ENCODE measurements around the gene USF2. TPM values are rescaled to one million over a fixed set of nuclear protein-coding genes. Genes with fewer than 3 reads are reported as not detected.

Gene USF2
- total and polyA plus RNA-seq, 2 of the 4 experiments (the other 2 are of a cell fraction): 21.3 to 65.6 TPM

GRCh38 chr19:35253316-35254286 lies 15.2 kb upstream of the USF2 start:
- TF ChIP-seq ELK1 (IDR thresholded peaks at IDR 0.05; ENCODE audit: borderline replicate concordance, low read depth, low read length) (no peak), CTCF (conservative IDR thresholded peaks at IDR 0.05; ENCODE audit: low read depth, low read length) (no peak), BHLHE40 (IDR thresholded peaks at IDR 0.05; ENCODE audit: low read depth, low read length) (no peak), MAFK (IDR thresholded peaks at IDR 0.05; ENCODE audit: low read depth, low read length) (no peak), MAZ (IDR thresholded peaks at IDR 0.05; ENCODE audit: borderline replicate concordance, low read depth, low read length) (no peak), RFX5 (IDR thresholded peaks at IDR 0.05; ENCODE audit: low read depth, low read length) (no peak), SMC3 (IDR thresholded peaks at IDR 0.05; ENCODE audit: low read depth, low read length) (no peak), USF2 (IDR thresholded peaks at IDR 0.05; ENCODE audit: low read depth, low read length) (no peak), CHD1 (IDR thresholded peaks at IDR 0.05; ENCODE audit: low read depth, low read length) (no peak)
- H3K4ac ChIP-seq (ENCODE audit: low read depth, low read length): no peak overlapping the region
- no peak overlapping the region for H4K91ac ChIP-seq (ENCODE audit: insufficient read depth, low read depth, low read length)
- no peaks in the 10 kb centered on the region for H3K36me3 ChIP-seq (ENCODE audit: control insufficient read depth, insufficient read depth, low read length)
- H3K27me3 ChIP-seq (ENCODE audit: control insufficient read depth, insufficient read depth, low read length): peaks cover 41% of the 10 kb centered on the region
- dilution Hi-C loops (cut with HindIII; ENCODE audit: low sequenced_read_pairs, unreplicated experiment) (no loop called here), intact Hi-C loops (cut with micrococcal nuclease) (no loop called here), in situ Hi-C loops (cut with MboI; ENCODE audit: low sequenced_read_pairs) (no loop called here)
- ATAC-seq (ENCODE audit: low read depth): no peak
- H3K14ac ChIP-seq (replicated peaks; ENCODE audit: low read depth, low read length): no peak overlapping the region
- no peak overlapping the region for H4K5ac ChIP-seq (ENCODE audit: low read depth, low read length)
- no peak overlapping the region for H3K18ac ChIP-seq (ENCODE audit: low read depth, low read length)
- H3K4me3 ChIP-seq (ENCODE audit: insufficient read depth, low read depth, low read length): no peak overlapping the region
- no peaks in the 10 kb centered on the region for H3K9me3 ChIP-seq (ENCODE audit: control insufficient read depth, insufficient read depth, low read length)
- no TSS peak for BruUV-seq (replicated peaks)
- no peak overlapping the region for H2AK9ac ChIP-seq (replicated peaks; ENCODE audit: low read depth, low read length, poor library complexity)
- no peak overlapping the region for H3K9ac ChIP-seq (ENCODE audit: low read depth, low read length)
- no peak overlapping the region for H2AK5ac ChIP-seq (ENCODE audit: low read depth, low read length)
- H4K8ac ChIP-seq (ENCODE audit: low read depth in 2 of 2, low read length in 2 of 2): no peak overlapping the region
- ChIA-PET CTCF (interaction anchor here (1.2 kb wide), 1 partner anchor 13 kb away, joined by 3 read pairs; no protein-coding TSS in a partner anchor), POLR2A (ENCODE audit: unreplicated experiment) (no interaction called here)
- H3K56ac ChIP-seq (ENCODE audit: extremely low read depth, insufficient read depth, low read length): no peak overlapping the region
- no peak overlapping the region for H3K23ac ChIP-seq (ENCODE audit: low read depth, low read length)
- H3K9me1 ChIP-seq (ENCODE audit: insufficient read depth, low read length): no peaks in the 10 kb centered on the region
- H2BK5ac ChIP-seq (ENCODE audit: low read depth, low read length, poor library complexity, severe bottlenecking): no peak overlapping the region
- H3K27ac ChIP-seq (ENCODE audit: insufficient read depth, low read length): no peak overlapping the region
- no peaks in the 10 kb centered on the region for H3K4me1 ChIP-seq (ENCODE audit: control insufficient read depth, insufficient read depth, low read length)
- no peak for DNase-seq
- no peak overlapping the region for H2BK15ac ChIP-seq (ENCODE audit: low read depth, low read length)
- 73% methylated on average over 5 of the region's 9 CpGs; no CpG with 5 or more reads in 1 of the 2 experiments for WGBS, 2 experiments (ENCODE audit: extremely low coverage in 2 of 2, insufficient read length in 1 of 2)
- H3K4me2 ChIP-seq (ENCODE audit: low read depth, low read length): no peak overlapping the region
- H4K20me1 ChIP-seq (ENCODE audit: insufficient read depth, low read length): no peaks in the 10 kb centered on the region
- H2BK120ac ChIP-seq (ENCODE audit: low read depth, low read length): no peak overlapping the region
- no peak overlapping the region for H2AFZ ChIP-seq (replicated peaks; ENCODE audit: low read length, poor library complexity)
- no peak overlapping the region for H2BK20ac ChIP-seq (ENCODE audit: low read depth, low read length)
- no peaks in the 10 kb centered on the region for H3K79me1 ChIP-seq (ENCODE audit: low read depth in 1 of 2, low read length in 2 of 2)

All from IMR-90 (cell line).